HG02642 (cell line): ENCODE measurements around the gene KAZN.
"Not testable (repeated sequence)": the region's sequence is repeated elsewhere in the genome, so short reads cannot be mapped to it uniquely, and the experiment has no call there.

Experiments used
- ATAC-seq: cut with Tn5 transposase; IDR thresholded peaks from one replicate; pipeline ENCODE4 v1.9.1; 2021; ENCODE audit warnings: mild to moderate bottlenecking; ENCODE audit not compliant: unreplicated experiment, poor library complexity

The KAZN gene

DNA sequence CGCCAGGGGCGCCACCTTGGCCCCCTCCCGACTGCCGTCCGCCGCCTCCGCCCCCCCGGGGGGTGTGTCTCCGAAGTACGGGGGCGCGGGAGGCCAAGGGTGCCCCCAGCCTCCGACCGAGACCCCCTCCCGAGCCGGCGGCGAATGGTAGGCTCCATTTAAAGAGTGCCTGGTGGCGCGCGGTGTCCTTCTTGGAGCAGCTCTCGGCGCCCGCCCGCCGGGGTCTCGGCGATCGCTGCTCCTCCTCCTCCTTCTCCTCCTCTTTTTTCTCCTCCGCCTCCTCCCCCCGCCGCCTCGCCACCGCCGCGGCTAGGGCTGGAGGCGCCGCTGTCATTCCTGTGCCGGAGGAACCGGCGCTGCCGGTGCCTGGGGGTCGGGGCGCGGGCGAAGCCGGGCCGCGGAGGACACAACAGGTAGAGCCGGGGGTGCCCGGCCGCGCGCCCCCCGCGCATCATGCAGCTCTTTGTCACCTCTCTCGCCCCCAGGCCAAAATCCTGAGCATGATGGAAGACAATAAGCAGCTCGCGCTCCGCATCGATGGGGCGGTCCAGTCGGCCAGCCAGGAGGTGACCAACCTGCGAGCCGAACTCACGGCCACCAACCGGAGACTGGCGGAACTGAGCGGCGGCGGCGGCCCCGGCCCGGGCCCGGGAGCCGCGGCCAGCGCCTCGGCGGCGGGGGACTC is at the start of gene KAZN:
Gene KAZN (plus strand): TSS at position 188 of the 685 bp plus-strand sequence.
- no peak for ATAC-seq

DNA sequence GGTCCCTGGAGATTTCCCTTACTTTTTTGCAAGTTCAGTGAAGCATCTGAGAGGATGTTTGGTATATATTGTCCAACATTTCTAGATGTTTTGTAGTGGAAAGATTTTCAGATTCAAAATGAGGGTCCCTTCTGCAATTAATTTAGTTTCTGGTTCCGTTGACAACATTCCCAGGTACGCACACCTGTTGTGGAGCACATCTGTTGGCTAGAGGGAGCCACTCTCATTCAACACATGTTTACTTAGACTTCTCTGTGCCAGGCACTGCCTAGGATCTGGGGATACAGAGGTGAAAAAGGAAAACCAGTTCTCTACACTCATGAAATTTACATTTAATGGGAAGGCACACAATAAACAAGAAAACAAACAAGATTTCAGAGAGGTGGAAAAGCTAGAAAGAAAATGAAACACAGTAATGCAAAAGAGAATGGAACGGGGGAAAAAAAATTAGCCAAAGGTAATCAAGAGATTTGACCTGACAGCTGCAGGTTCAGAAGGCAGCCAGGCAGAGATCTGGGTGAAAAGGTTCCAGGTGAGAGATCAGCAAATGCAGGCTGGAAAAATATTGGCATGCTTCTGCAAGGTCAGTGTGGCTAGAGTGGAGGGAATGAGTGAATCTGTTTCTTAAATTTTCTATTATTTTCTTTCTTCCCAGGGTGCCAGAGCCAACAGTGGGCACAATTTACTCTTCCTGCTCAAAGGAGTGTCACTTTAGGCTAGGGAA is 48.4 kb upstream of the KAZN start:
- ATAC-seq: no peak

DNA sequence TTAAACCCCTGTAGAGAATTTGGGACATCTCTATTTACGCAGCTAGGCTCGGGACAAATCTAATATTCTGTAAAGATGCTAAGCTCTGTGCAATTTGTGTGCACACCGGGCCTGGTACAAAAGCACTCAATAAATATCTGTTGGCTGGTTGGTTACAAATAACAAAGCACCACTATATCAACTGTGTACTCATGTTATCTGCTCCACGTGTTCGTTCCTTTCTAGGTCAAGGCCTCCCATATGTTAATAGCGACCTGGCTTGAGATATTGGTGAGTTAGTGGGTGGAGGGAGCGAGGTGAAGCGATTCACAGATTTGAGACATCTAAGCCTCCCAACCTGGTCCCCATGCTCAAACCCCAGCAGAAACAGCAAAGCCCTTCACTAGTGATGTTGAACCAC is 47.1 kb upstream of the KAZN start:
- ATAC-seq: no peak

DNA sequence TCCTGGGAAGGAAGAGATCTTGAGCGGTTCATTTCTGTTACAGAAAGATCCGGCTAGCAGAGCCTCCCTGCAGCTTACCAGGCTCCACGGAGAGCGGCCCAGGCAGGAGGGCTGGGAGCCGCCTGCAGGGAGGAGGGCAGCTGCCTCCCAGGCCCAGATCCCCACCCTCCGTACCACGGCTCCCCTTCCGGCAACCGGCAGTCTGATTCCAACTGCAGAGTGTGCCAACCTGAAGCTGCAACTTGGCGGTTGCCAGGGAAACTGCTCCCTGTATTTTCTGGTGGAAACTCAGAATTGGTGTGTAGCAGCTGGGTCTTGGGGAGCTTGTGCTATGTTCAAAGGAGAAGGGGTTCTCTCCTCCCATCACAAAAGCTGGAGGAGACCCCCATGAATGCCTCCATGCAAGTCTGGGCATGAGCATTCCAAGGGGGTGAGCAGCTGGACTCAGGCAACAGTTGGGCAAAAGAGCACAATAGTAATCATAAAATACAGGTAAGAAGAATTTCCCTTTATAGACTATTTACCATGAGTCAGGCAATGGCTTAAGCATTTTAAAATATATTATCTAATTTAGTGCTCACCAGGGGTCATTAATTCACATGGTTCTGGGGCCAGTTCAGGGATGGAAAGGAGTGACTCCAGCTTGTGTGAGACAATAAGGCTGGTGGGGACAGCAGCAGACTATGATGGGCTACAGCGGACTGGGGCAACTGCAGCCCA is 46.1 kb upstream of the KAZN start:
- ATAC-seq: no peak

DNA sequence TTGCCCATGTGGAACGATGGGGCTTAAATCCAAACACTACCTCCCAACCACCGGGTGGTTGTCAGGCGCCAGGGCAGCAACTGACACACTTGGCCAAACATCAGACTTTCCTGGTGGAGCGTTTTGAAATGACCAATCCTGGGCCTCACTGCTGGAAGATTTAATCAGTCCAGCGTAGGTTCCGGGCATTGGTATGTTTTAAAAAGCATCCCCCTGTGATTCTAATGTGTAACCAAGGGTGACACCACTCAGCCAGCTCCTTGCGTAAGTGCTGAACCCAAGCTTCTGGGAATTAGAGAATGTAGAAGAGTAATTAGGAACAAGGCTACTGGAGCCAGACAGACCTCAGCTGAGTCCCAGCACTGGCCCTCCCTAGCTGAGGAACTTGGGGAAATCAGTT is 44.8 kb upstream of the KAZN start:
- no peak for ATAC-seq

DNA sequence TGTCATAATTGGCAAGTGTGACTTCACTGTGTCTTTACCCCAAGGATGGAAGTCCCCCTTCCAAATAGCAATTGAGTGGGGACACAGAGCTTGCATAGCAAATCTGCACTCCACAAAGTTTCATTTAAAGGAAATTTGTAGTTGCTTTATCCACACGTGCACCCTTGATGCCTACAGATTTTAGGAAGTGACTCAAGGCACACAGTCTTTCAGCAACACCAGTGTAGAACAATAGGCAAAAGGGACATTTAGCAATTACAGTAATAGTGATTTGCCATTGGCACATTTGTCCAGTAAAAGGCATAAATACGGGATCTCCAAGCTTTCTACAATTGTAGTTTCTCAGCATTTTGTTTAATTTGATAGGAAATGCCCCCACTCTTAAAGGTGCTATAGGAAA is 43.4 kb upstream of the KAZN start:
- ATAC-seq: no peak

DNA sequence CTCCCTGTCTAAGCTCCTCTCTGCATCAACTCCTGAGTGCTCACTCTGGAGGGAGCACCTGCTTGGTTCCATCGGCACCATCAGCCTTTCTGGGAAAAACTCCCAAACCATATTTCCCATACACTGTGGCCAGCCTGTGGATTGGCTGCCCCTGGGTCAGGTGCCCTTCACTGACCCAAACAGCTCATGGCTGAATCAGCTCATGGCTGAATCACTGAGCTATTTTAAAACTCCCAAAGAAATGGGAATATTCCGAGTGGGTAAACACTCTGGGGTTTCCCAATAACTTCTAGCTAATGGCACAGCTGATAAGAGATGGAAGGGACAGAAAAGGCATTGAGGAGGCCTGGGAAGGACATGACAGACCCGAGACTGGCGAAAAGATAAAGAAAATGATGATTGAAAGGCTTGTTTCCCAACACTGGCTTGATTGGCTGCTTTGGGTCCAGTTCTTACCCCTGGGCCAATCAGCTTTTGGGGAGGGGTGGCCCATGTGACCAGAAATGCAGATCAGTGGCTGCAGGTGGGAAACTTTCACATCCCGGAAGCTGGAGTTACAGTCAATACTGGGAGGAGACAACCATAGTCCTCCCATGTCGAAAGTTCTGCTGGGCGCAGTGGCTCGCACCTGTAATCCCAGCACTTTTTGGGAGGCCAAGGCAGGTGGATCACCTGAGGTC is 37.3 kb upstream of the KAZN start:
- no peak for ATAC-seq

DNA sequence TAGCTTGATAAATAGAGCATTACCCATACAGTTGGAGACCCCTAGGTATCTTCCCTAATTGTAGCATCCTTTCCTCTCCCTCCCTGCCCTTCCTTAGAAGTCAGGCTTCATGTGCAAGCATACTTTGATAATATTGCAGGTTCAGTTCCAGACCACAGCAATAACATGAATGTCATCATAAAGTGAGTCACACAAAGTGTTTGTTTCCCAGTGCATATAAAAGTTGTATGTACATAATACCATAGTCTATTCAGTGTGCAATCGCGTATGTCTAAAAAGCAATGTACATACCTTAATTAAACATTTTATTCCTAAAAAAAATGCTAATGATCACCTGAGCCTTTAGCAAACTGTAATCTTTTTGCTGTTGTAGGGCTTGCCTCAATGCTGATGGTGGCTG is 33.4 kb upstream of the KAZN start:
- no peak for ATAC-seq

DNA sequence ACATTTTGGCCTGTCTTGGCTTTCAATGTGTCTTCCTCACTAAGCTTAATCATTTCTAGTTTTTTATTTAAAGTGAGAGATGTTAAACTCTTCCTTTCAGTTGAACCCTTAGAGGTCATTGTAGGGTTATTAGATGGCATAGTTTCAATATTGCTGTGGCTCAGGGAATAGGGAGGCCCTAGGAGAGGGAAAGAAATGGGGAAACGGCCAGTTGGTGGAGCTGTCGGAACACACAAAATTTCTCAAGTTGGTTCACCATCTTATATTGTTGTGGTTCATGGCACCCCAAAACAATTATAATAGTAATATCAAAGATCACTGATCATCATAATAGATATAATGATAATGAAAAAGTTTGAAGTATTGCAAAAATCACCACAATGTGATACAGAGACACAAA is 31.4 kb upstream of the KAZN start:
- no peak for ATAC-seq

DNA sequence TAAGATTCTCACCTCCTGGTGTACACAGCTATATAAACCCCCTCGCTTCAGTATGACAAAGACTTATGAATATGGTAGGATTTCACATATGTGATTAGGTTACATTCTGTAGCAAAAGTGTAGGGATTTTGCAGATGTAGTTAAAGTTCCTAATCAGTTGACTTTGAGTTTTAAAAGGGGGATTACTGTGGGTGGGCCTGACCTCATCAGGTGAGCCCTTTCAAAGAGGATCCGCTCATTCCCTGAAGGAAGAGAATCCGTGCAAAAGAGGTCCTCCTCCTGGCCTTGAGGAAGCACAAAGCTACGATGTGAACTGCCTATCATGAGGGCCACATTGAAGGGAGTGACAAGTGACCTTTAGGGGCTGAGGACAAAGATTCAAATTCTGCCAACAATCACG is 30.6 kb upstream of the KAZN start:
- no peak for ATAC-seq

DNA sequence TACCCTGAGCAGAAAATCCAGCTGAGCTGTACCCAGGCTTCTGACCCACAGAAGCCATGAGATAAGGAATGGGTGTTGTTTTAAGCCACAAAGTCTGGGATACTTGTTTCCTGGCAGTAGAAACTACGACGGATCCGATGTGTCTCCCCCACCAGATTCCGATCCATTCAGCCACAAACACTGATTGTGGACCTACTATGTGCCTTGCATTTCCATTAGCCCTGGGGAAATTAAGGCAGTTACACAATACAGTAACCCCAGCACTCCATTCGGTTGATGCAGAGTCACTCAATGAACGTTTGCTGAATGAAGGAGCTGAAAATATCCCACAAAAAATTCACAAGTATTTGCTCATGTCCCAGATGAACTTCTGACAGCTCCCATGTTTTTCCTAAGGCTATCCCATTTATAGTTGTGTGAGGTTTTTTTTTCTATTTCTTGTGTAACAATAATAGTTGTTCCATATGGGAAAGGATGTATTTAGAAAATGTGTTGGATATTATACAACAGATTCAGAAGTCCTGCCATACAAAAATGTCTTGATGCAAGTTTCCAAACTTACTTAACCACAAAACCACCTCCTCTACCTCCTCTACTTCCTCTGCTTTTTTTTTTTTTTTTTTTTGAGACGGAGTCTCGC is 29.6 kb upstream of the KAZN start:
- ATAC-seq: no peak

DNA sequence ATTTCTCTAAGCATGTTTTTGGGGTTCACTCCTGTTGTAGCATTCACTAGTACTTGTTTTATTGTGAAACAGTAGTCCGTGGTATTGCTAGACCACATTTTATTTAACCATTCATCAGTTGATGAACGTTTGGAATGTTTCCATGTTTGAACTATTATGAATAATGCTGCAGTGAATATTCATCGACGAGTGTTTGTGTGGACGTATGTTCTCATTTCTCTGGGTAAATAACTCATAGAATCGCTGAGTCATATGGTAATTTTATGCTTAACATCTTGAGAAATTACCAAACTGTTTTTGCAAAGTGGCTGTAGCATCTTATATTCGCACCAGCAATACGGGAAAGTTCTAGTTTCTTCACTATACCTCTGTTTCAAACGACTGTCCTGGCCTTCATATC is 28.0 kb upstream of the KAZN start:
- no peak for ATAC-seq

DNA sequence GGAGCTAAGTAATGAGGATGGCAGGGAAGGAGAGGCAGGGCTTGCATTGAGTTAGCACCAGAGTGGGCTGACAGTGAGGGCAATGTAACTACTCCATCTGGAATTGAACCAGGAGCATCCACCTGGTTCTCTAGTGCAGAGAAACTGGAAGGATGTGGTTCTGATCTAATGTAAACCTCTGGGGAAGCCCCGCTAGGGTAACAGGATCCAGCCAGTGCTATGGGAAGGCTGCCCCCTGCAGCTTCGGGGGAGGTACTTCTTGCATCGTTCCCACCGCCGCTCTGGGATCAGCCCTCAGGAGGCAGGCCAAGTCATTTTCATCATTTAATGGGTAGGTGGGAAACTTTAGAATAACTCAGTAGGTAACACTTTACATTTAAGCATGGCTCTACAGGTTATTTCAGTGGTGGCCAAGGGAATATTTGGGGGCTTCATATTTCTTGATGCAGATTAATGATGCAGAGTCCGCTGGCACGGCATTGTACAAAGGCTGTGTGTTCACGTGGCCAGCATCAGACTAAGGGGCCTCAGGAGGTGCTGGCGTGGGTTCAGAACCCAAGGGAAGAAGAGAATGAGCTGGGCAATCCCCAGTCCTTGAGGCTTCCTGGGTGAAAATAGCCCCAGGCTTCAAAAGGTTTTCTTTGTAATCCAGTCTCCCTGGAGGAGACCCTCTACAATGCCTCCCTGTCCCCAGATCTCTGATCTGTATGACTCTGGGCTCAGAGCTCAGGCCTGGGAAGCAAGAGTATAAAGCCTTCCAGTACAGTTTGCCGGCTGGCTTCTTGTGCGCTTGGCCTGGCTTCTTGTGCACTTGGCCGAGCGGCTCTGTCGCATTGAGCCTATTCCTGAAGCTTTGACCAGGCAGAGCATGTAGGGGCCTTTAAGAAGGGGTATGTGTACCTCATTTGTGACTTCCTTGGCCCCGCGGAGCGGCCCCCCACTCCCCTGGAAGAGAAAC is 26.4 kb upstream of the KAZN start:
- ATAC-seq: no peak

DNA sequence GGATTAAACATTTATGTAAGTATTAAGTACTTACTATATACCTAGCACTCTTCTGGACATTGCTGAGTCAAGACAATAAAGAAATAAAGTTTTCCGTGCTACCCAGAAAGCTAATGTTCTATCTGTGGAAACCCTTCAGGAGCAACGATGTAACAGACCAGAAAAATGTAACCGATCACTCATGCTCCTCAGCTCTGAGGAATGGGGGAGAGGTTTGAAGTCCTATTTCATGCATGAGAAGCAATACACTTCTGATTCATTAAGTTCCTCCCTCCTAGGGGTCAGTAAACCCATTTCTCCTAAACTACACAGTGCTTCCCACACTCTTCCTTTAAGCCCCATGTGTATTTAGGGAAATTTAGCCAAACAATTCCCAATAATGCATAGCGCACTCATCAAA is 25.6 kb upstream of the KAZN start:
- no peak for ATAC-seq

DNA sequence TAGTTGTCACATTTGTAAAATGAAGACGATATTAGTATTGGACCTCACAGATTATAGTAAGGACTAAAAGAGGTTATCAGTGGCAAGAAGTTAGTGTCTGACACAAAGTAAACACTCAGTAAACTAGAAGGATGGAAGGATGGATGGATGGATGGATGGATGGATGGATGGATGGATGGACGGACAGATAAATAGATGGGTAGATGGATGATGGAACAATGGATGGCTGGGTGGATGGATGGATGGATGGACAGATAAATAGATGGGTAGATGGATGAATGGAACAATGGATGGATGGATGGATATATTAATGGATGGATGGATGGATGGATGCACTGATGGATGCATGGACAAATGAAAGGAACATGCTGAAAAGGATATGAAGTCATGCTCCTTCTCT is 22.3 kb upstream of the KAZN start:
- ATAC-seq: no peak

DNA sequence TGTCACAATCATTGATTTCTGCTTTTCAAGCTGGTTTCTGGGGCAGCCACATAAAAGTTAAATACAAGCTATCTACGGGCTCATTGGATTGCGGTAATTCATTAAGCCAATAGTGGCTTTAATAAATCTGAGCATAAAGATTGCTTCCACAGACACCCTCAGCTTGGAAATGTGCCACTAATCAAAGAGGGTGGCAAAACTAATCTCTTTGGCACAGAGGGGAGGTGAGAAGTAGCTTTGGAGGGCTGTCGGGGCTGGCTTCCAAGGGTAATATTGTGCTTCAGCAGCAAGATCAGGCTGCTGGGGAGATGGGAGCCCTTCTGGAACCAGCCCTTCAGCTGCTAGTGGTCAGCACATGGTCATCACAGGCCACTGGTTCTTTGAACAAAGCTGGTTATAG is 21.2 kb upstream of the KAZN start:
- ATAC-seq: no peak

DNA sequence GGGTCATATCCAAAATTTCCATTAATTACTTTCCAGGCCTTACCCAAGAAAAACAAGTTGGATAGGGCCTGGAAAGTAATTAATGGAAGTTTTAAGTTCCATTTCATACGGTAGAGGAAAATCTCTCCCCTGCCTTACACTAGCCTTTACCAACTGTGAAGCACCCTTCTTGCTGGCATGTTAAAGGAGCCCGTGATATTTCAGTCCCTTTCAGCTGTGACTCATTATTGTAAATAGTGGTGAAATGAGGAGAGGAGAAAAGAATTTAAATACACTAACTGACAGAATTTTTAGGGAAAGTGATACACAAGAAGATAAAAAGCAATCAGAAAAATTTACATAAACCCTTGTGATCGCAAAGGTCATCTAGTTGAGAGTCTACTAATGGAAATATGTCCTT is 20.3 kb upstream of the KAZN start:
- no peak for ATAC-seq

DNA sequence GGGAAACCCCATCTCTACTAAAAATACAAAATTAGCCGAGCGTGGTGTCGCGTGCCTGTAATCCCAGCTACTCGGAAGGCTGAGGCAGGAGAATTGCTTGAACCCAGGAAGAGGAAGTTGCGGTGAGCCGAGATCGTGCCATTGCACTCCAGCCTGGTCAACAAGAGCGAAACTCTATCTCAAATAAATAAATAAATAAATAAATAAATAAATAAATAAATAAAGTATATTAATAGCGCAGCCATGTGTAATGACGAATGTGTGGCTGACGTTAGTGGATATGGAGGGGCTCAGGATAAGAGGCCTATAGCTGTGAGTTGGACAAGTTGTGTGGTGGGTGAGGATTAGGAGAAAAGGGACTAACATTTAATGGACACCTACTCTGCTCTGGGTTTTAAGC is 18.2 kb upstream of the KAZN start:
- ATAC-seq: not testable (repeated sequence)

DNA sequence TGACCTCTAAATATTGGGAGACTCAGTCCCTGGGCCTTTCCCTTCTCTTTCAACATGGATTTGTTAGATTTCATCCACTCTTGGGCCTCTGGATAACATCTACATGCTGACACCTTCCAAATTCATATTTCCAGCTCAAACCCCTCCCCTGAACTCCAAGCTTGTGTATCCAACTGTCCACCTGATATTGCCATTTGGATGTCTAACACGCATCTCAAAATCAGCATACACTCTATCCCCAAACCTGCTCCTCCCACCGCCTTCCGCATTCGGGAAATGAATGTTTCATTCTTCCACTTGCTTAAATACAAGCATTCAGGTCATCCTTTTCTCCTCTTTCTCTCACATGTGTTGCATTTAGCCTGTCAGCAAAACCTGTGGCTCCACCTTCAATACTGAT is 17.5 kb upstream of the KAZN start:
- ATAC-seq: no peak
